Neural progenitor cell (in vitro differentiated cells): ENCODE measurements around the gene FAM177B. TPM values are rescaled to one million over a fixed set of nuclear protein-coding genes. Genes with fewer than 3 reads are reported as not detected.

Experiments used
- DNase-seq: peaks from one replicate; pipeline ENCODE4 v3.0.0-alpha.2; 2016; ENCODE audit warnings: low spot score
- H2AFZ ChIP-seq: fragments of 200-600 bp; sonication (generic); replicated peaks from 2 replicates; pipeline ENCODE4 v1.6.1; 2016; ENCODE audit warnings: antibody characterized with exemption
- H3F3A ChIP-seq: fragments of 200-600 bp; sonication (generic); 2 replicates; pipeline ENCODE4 v1.6.1; 2016; ENCODE audit warnings: antibody characterized with exemption, low read depth
- H3K27ac ChIP-seq: fragments of 200-600 bp; sonication (generic); 2 replicates; pipeline ENCODE4 v1.5.1; 2016; ENCODE audit warnings: mild to moderate bottlenecking
- H3K27me3 ChIP-seq: fragments of 200-600 bp; sonication (generic); 2 replicates; pipeline ENCODE4 v1.6.1; 2016; ENCODE audit warnings: mild to moderate bottlenecking, moderate library complexity
- H3K36me3 ChIP-seq: fragments of 200-600 bp; sonication (generic); 2 replicates; pipeline ENCODE4 v1.5.1; 2016
- H3K4me1 ChIP-seq: fragments of 200-600 bp; sonication (generic); 2 replicates; pipeline ENCODE4 v1.6.1; 2016; ENCODE audit warnings: mixed run types
- H3K4me2 ChIP-seq: fragments of 200-600 bp; sonication (generic); 2 replicates; pipeline ENCODE4 v1.6.1; 2016
- H3K4me3 ChIP-seq: fragments of 200-600 bp; sonication (generic); 2 replicates; pipeline ENCODE4 v1.5.1; 2016
- H3K79me2 ChIP-seq: fragments of 200-600 bp; sonication (generic); 2 replicates; pipeline ENCODE4 v1.6.1; 2016; ENCODE audit warnings: low read depth
- H3K9ac ChIP-seq: fragments of 200-600 bp; sonication (generic); 2 replicates; pipeline ENCODE4 v1.6.1; 2016
- H3K9me3 ChIP-seq: fragments of 200-600 bp; sonication (generic); 2 replicates; pipeline ENCODE4 v1.5.1; 2016; ENCODE audit warnings: low read depth
- H4K20me1 ChIP-seq: fragments of 200-600 bp; sonication (generic); 2 replicates; pipeline ENCODE4 v1.6.1; 2016; ENCODE audit warnings: low read depth
- H3K27ac Mint-ChIP-seq: 3 replicates; pipeline ENCODE4 v1.8.0; 2021; ENCODE audit warnings: mixed read lengths
- H3K27me3 Mint-ChIP-seq: 2 replicates; pipeline ENCODE4 v1.8.0; 2022; ENCODE audit warnings: low read depth, mild to moderate bottlenecking, inconsistent platforms, moderate library complexity, mixed read lengths; ENCODE audit not compliant: insufficient read depth
- H3K36me3 Mint-ChIP-seq: 3 replicates; pipeline ENCODE4 v1.8.0; 2021; ENCODE audit warnings: mixed read lengths
- H3K4me1 Mint-ChIP-seq: 3 replicates; pipeline ENCODE4 v1.8.0; 2021; ENCODE audit warnings: mixed read lengths
- H3K4me3 Mint-ChIP-seq: 3 replicates; pipeline ENCODE4 v1.8.0; 2021; ENCODE audit warnings: mild to moderate bottlenecking, moderate library complexity, mixed read lengths
- H3K9me3 Mint-ChIP-seq: 3 replicates; pipeline ENCODE4 v1.8.0; 2020; ENCODE audit warnings: mixed read lengths
- EZH2 ChIP-seq: fragments of 200-600 bp; sonication (generic); IDR thresholded peaks from 2 replicates; pipeline ENCODE4 v1.6.1; 2017; ENCODE audit warnings: antibody characterized with exemption, mild to moderate bottlenecking, moderate library complexity
- EZH2phosphoT487 ChIP-seq: fragments of 200-600 bp; sonication (generic); IDR thresholded peaks from 2 replicates; pipeline ENCODE4 v1.6.1; 2017; ENCODE audit warnings: antibody characterized with exemption
- total RNA-seq: library from RNA; depleted of rRNA; stranded (reverse); fragments of >200 nt; gene quantifications from 2 replicates; pipeline ENCODE4 v1.2.3, GENCODE V29; 2015; ENCODE audit warnings: low replicate concordance
- TF ChIP-seq, protein P1 (sequence below): fragments of 200-600 bp; sonication (generic); IDR thresholded peaks from 2 replicates; pipeline ENCODE4 v1.5.1; 2017; ENCODE audit warnings: antibody characterized with exemption, mild to moderate bottlenecking

FAM177B gene
- total RNA-seq, 1 donor from 2014 or later: not detected

DNA sequence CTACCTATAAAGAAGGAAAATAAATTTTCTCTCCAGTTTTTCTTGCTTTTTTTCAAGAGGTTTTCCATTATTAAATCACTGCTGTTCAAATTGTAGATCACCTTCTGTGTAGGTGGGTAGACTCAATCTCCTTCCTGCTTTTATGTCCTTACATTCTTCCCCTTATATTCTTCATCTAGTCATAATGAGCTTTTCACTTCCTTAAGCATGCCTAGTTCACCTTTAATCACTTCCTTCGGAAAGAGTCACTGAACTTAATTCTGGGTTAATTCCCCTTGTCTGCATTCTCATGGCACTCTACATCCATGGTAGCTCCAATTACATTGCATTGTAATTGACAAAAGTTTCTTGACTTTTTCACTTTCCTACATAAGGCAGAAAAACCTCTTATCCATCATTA is 6.1 kb upstream of the FAM177B start:
- no peaks in the 10 kb centered on the region for H3K9me3 ChIP-seq
- no peak overlapping the region for H3K4me3 Mint-ChIP-seq
- H3K27ac ChIP-seq: no peak overlapping the region
- H3K4me1 ChIP-seq: peaks cover 8% of the 10 kb centered on the region
- TF ChIP-seq, protein P1, sequence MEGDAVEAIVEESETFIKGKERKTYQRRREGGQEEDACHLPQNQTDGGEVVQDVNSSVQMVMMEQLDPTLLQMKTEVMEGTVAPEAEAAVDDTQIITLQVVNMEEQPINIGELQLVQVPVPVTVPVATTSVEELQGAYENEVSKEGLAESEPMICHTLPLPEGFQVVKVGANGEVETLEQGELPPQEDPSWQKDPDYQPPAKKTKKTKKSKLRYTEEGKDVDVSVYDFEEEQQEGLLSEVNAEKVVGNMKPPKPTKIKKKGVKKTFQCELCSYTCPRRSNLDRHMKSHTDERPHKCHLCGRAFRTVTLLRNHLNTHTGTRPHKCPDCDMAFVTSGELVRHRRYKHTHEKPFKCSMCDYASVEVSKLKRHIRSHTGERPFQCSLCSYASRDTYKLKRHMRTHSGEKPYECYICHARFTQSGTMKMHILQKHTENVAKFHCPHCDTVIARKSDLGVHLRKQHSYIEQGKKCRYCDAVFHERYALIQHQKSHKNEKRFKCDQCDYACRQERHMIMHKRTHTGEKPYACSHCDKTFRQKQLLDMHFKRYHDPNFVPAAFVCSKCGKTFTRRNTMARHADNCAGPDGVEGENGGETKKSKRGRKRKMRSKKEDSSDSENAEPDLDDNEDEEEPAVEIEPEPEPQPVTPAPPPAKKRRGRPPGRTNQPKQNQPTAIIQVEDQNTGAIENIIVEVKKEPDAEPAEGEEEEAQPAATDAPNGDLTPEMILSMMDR: no peak
- no peak for TF ChIP-seq EZH2phosphoT487
- peaks cover 8% of the 10 kb centered on the region for H3F3A ChIP-seq
- H3K9me3 Mint-ChIP-seq: no peaks in the 10 kb centered on the region
- DNase-seq: no peak
- peaks cover 2% of the 10 kb centered on the region for H3K4me1 Mint-ChIP-seq
- no peak overlapping the region for H3K9ac ChIP-seq
- H4K20me1 ChIP-seq: peaks cover under 1% of the 10 kb centered on the region
- no peak overlapping the region for H3K4me2 ChIP-seq
- H3K79me2 ChIP-seq: no peaks in the 10 kb centered on the region
- peaks cover 29% of the 10 kb centered on the region for H3K36me3 ChIP-seq
- H3K27me3 Mint-ChIP-seq: no peaks in the 10 kb centered on the region
- peaks cover 11% of the 10 kb centered on the region for H3K36me3 Mint-ChIP-seq
- H3K27ac Mint-ChIP-seq: no peak overlapping the region
- H3K27me3 ChIP-seq: no peaks in the 10 kb centered on the region
- H3K4me3 ChIP-seq: no peak overlapping the region
- H2AFZ ChIP-seq: no peak overlapping the region

DNA sequence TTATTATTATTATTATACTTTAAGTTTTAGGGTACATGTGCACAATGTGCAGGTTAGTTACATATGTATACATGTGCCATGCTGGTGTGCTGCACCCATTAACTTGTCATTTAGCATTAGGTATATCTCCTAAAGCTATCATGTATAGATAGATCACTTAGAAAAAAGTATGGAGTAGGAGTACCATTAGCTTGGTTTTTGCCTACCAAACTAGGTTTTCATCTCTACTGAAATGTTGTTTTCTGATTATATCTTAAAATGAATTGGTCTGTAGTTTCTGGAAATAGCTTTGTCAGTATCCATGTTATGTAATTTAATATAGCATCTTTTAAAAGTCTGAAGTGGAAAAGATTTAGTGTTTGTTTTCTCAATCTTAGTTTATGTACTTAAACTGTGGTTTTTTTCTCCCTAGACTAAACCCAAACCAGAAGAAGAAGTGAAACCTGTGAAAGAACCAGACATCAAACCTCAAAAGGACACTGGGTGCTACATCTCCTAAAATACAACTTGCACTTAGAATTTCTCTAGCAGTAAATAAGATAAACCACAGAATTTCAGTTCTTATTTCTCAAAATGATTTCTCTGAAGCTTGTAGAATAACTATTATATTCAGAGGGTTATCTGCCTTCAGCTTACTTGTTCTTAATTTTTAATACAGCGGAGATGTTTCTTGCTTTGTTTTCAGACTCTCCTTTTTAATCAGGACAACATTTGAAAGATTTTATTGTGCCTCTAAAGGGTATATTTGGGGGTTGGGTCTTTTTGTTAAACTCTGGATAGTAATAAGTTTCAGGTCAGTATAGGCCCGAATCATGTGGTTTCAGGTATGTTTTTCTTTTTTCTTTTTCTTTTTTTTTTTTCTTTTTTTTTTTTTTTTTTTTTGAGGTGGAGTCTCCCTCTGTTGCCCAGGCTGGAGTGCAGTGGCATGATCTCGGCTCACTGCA is 4.5 kb upstream of the FAM177B start:
- Histone ChIP-seq H3K27ac (no peak overlapping the region), H3K4me2 (no peak overlapping the region), H3K9me3 (no peaks in the 10 kb centered on the region), H3K36me3 (peaks cover 29% of the 10 kb centered on the region), H3K4me1 (peaks cover 24% of the 10 kb centered on the region), H4K20me1 (peaks cover 5% of the 10 kb centered on the region), H3K79me2 (no peaks in the 10 kb centered on the region), H3K4me3 (no peak overlapping the region), H3K27me3 (no peaks in the 10 kb centered on the region), H3K9ac (no peak overlapping the region), H2AFZ (no peak overlapping the region), H3F3A (peaks cover 24% of the 10 kb centered on the region)
- TF ChIP-seq, protein P1: no peak
- TF ChIP-seq EZH2: no peak
- TF ChIP-seq EZH2phosphoT487: no peak
- Mint-ChIP-seq H3K4me1 (peaks cover 9% of the 10 kb centered on the region), H3K27ac (no peak overlapping the region), H3K27me3 (no peaks in the 10 kb centered on the region), H3K9me3 (no peaks in the 10 kb centered on the region), H3K36me3 (peaks cover 11% of the 10 kb centered on the region), H3K4me3 (no peak overlapping the region)
- no peak for DNase-seq

DNA sequence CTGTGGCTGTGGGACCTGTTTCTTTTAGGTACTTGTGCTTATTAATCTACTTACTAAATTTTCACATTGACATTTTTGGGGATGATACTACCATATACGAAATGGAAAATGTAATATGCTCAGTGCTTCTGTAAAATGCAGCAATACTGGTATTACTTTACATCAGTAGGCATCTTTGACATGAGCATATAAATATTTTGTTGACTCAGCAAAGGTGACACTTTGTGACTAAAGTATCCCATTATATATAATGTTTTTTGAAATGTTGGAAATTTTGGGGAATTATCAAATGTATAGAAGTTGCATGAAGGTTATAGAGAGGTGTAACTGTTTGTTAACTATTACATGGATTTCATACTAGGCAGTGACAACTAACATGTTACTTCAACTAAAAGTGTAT is 2.3 kb upstream of the FAM177B start:
- H3K27ac Mint-ChIP-seq: no peak overlapping the region
- TF ChIP-seq, protein P1: no peak
- TF ChIP-seq EZH2phosphoT487: no peak
- no peak for TF ChIP-seq EZH2

More for the DNA sequence above, 2.3 kb upstream of the FAM177B start:
- peaks cover 26% of the 10 kb centered on the region for H3K4me1 ChIP-seq
- H4K20me1 ChIP-seq: peaks cover 5% of the 10 kb centered on the region
- Mint-ChIP-seq H3K36me3 (peaks cover 8% of the 10 kb centered on the region), H3K4me3 (no peak overlapping the region), H3K4me1 (peaks cover 9% of the 10 kb centered on the region), H3K9me3 (no peaks in the 10 kb centered on the region), H3K27me3 (no peaks in the 10 kb centered on the region)
- no peak for DNase-seq
- H2AFZ ChIP-seq: no peak overlapping the region
- H3K79me2 ChIP-seq: no peaks in the 10 kb centered on the region
- H3K27ac ChIP-seq: no peak overlapping the region
- no peaks in the 10 kb centered on the region for H3K27me3 ChIP-seq
- H3K9me3 ChIP-seq: no peaks in the 10 kb centered on the region
- no peak overlapping the region for H3K9ac ChIP-seq
- peaks cover 24% of the 10 kb centered on the region for H3F3A ChIP-seq
- no peak overlapping the region for H3K4me2 ChIP-seq
- H3K4me3 ChIP-seq: no peak overlapping the region
- peaks cover 29% of the 10 kb centered on the region for H3K36me3 ChIP-seq
